Stimulated activated CD8-positive, alpha-beta memory T cell treated with anti-CD3 and anti-CD28 coated beads, Interleukin-15, amount 100 ng/mL, for 48 hours (primary cell): ENCODE data around the gene OR2T4.

Experiments used
- DNase-seq, 2 donors: peaks; one replicate each; pipeline ENCODE4 v3.0.0-alpha.2; 2020; ENCODE audit warnings: low read depth in 2 of 2

Gene OR2T4, protein sequence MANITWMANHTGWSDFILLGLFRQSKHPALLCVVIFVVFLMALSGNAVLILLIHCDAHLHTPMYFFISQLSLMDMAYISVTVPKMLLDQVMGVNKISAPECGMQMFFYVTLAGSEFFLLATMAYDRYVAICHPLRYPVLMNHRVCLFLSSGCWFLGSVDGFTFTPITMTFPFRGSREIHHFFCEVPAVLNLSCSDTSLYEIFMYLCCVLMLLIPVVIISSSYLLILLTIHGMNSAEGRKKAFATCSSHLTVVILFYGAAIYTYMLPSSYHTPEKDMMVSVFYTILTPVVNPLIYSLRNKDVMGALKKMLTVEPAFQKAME

GRCh38 chr1:248361121-248361715 is at the start of gene OR2T4:
Gene OR2T4 (plus strand): TSS chr1:248361665. CDS start chr1:248361665, 0 bp downstream.
- DNase-seq = no peak

DNA sequence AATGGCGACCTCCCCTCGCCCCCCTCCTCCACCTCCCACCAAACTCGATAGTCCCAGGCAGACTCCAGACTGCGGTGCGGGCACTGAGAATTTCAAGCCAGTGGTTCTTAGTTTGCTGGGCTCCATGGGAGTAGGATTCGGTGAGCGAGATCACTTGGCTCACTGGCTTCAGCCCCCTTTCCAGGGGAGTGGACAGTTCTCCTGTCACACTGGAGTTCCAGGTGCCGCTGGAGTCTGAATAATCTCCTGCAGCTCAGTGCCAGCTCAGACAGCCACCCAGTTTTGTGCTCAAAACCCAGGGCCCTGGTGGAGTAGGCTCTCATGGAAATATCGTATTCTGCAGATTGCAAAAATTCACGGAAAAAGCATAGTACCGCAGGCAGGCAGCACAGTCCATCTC is 44.7 kb upstream of the OR2T4 start:
- no peak for DNase-seq

DNA sequence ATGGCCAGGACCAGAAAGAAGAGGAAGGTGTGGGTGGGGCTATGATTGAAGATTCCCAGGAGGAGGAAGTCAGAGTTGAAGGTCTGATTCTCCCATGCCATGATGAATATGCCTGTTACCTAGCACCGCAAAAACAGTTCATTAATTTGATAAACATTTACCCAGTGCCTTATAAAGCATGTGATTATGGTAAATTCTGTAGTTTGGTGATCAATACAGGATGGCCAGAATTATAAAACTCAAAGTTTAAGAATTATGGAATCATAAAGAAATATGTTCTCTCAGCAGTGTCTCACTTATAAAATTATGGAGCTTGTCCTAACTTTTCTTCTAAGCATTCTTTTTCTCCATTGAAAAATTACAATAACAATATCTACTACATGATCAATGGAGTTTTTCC is 37.0 kb upstream of the OR2T4 start, which contains the start of gene OR2M7:
OR2M7 (minus strand) TSS at position 101 of the 400 bp plus-strand sequence; CDS start at position 101, 0 bp downstream.
- DNase-seq = no peak

DNA sequence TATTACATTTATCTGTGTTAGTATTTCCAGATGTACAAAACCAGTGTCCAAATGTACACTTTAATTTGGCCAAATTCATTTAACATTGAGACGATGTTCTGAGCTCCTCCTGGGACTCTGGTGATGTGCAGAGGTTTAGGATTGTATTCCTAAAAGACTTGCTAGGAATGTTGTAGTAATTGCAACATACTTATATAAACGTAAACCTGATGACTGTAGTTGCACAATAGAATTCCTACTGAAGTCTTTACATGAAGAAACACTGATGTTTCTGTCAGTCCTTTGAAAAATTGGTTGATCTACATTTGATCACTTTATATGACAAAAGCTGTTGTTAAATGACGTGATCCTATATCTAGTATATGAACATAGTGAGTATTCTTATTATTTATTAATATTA is 18.0 kb upstream of the OR2T4 start:
- DNase-seq = no peak

GRCh38 chr1:248348475-248348874 is 13.0 kb upstream of the OR2T4 start, which contains the start of gene OR14C36:
Gene OR14C36 (plus strand): TSS chr1:248348775. CDS start chr1:248348775, 0 bp downstream.
- DNase-seq = no peak

- no peak for DNase-seq
These were observed 2.0 kb upstream of the OR2T4 start for GRCh38 chr1:248359415-248359814.

- DNase-seq = no peak
These were observed 5.1 kb downstream of the OR2T4 start for GRCh38 chr1:248366609-248367008.

DNA sequence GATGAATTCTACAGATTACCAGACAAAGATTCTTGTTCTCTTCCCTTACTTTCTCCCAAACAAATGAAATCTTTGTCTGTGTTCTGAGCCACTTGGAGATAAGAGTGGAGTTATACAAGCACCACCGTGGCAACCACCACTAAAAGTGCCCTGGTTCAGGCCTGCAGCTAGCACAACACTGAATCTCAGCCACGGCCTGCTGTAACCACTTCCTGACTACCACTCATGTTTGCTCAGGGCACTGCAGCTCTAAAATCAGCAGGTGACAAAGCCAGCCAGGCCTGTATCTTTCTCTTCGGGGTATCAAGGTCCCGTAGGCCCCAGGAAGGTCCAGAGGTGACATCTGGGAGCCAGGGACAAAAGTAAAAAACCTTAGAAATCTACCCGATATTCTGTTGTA is 10.9 kb downstream of the OR2T4 start:
- no peak for DNase-seq

- no peak for DNase-seq
These were observed 12.3 kb downstream of the OR2T4 start for GRCh38 chr1:248373761-248374160.

DNA sequence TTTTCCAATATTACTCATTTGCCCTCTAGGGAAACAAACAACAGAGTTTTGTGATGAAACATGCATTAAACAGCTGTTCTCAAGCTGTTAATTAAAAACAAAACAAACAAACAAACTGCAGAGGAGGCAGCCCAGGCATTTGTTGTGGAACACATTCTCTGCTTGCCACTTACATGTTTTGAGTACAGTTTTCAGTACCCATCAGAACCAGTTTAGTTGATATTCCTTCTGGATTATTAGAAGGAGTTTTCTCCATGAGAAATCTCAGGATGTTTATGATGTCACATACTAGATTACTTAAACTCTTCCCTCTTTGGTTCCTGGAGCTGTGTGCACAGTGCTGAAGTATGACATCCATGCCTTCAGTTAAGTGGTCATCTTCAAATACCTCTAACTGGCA is 14.0 kb downstream of the OR2T4 start, which contains the start of gene OR2T6:
OR2T6 (plus strand) TSS at position 301 of the 400 bp plus-strand sequence. CDS start 11,863 bp downstream, outside the sequence.
- no peak for DNase-seq

GRCh38 chr1:248376916-248377315 is 15.5 kb downstream of the OR2T4 start:
- DNase-seq = no peak

DNA sequence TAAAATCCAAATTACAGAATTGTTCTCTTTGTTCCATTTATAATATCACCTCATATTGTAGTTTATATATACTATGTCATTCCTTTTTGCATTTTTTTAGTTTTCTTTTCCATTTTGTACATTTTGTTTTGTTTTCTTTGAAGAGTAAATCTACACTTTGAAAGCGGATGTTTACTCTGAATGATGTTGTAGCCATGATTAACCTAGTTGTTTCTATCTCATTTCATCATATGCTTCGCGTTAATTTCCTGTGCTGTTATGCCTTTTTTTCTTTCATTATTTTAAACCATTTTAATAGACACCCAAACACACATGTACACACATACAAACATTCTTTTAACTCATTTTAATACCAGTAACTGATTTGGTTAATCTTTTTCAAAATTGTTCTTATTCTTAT is 19.4 kb downstream of the OR2T4 start:
- no peak for DNase-seq

- DNase-seq = no peak
These were observed 27.0 kb downstream of the OR2T4 start for GRCh38 chr1:248388426-248388825.

GRCh38 chr1:248393050-248393449 is 31.6 kb downstream of the OR2T4 start:
- DNase-seq = no peak

DNA sequence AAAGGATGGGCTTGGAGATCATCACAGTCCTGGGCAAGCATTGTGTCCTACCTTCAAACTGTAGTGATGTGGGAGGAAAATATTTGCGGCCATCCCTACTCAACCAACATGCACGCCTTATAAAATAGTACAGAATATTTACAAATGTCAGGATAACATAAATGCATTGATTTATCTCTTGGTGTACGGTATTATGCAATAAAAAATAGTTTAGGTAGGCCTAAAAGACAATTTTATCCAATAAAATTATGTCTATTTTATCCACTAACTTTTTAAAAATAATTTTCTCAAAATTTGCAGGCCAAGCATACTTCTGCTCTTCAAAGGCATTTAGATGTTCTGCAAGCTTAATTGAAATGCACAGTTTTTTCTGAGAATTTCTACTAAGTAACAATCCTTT is 41.3 kb downstream of the OR2T4 start, which contains the start of gene OR2T1:
OR2T1 (plus strand) TSS at position 301 of the 400 bp plus-strand sequence. CDS start 3,100 bp downstream, outside the sequence.
- DNase-seq = no peak

- no peak for DNase-seq
These were observed 42.6 kb downstream of the OR2T4 start for GRCh38 chr1:248404024-248404423.

DNA sequence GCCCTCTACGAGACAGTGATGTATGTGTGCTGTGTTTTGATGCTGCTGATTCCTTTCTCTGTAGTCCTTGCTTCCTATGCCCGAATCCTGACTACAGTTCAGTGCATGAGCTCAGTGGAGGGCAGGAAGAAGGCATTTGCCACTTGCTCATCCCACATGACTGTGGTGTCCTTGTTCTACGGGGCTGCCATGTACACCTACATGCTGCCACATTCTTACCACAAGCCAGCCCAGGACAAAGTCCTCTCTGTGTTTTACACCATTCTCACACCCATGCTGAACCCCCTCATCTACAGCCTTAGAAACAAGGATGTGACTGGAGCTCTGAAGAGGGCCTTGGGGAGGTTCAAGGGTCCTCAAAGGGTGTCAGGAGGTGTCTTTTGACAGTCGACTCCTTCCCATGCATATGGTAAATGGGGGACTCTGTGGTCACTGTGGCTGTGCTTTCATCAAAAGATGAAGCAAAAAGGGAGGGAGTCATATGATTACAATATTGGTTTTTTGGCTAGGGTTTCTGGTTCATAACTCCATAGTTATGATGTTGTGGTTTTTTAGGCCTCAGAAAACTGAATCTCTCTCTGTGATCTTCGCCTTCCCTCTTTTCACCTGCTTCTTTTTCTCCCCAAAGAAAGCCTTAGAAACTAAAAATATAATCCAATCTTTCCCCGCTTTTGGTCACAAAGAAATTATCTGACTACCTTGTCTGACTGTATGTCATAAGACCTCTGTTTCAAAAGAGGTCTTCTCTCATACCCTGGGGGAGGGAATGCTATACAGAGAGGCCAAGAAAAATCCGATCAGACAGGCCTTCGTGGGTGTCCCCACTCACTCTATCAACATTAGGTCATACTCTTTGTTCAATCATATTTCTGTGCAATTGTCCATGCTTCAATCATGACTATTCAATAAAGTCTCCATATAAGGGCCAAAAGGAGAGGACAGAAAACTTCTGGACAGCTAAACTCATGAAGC is 45.5 kb downstream of the OR2T4 start:
- DNase-seq = no peak
